HG03520 (cell line): Measurements from ENCODE around the gene CNTNAP2.

Experiments used
- ATAC-seq: cut with Tn5 transposase; IDR thresholded peaks from one replicate; pipeline ENCODE4 v1.9.1; 2021; ENCODE audit warnings: mild to moderate bottlenecking, moderate library complexity; ENCODE audit not compliant: unreplicated experiment

The CNTNAP2 gene

DNA sequence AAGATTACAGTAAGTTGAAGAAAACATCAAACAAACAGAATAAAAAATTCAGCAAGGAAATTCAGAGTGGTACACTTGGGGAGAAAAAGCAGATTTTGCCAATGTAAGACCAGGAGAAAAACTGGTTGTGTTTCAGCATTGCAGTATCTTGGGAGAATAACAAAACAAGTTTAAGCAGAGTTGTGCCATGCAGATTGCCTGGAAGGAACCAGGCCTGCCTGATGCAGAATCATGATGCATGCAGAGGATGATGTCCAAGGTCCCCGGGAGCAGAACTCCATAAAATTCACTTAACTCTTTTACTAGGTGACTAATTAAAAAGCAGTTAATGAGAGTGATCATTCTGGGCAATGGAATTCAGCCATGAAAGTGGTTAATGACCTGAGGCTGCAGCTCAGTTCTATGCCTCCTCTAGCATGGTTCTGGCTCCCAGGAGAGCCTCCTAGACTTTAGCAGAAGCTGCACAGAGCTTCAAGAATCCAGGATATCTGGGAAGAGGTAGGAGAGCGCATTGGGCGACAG lies 2094.3 kb downstream of the CNTNAP2 start:
- no peak for ATAC-seq

- no peak for ATAC-seq
Measured at GRCh38 chr7:148211740-148212151, 2095.1 kb downstream of the CNTNAP2 start.

GRCh38 chr7:148212731-148213130 lies 2096.1 kb downstream of the CNTNAP2 start:
- ATAC-seq: no peak

DNA sequence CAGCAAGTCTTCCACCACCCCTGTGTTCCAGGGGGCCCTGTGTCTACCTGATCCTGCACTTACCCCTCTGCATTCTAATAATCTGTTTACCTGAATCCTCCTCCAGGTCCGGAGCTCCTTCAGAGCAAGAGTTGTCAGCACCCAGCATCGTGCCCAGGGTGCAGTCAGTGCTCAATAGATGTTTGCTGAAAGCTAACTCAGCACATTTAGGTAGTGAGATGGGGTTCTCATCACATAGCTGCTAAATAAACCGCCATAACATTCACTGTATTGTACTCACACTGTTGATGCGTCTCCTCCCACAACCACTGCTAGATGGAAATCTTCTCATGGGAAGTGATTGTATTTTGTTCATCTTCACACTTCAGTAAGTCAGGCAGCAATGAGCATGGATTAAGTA lies 2097.5 kb downstream of the CNTNAP2 start:
- no peak for ATAC-seq

GRCh38 chr7:148218603-148219002 lies 2102.0 kb downstream of the CNTNAP2 start:
- peak; percentile 63 for ATAC-seq

DNA sequence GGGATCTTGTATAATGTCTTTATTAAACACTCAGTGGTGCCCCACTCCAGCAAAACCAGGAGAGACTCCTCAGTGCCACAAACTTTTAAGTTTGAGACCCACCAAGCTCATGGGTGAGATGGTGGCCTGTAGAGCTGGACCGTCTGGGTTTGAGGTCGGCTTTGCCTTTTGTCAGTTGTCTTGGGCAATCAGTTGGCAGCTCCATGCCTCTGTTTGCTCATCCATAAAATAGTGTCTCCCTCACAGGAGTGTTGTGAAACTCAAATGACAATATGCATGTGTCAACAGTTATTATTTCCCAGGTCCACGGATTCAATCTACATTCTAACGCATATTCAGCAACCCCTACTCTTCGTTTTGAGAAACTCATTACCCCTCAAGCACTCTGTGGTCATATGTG lies 2106.1 kb downstream of the CNTNAP2 start:
- ATAC-seq: no peak

DNA sequence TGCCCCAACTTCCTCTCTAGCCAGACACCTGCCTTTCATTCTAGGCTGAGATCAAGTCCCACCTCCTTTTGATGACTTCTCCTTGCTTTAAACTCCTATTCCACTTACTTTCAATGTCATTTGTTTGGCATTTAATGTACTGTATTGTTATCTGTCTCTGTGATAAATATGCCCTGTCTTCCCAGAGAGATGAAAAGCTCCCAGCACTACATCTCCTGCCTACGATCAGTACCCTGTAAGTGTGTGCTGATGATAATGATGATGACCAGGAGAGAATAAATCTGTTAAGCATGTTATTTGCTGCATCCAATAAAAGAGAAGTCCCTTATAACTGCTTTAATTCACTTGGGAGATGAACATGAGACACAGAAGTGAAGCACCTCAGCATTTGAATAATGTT lies 2106.6 kb downstream of the CNTNAP2 start:
- ATAC-seq: no peak

- no peak for ATAC-seq
Measured at GRCh38 chr7:148223738-148224137, 2107.1 kb downstream of the CNTNAP2 start.

DNA sequence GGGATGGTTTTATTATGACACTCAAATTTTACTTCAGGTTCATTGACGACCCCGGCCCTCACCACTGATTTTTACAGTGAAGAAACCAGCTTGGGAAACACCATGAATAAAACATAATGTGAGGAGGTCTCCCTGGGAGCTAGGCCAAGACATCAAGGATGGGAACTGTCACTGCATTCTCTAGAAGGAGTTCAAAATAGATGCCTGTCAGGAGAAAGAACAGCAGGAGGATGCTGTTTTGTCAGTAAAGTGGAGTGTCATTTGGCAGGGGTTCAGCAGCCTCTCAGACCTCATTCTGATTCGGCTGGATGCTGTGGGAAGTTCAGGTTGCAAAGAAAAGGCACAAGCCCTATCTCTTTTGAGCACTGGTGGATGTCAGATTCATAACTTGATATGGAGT lies 2113.7 kb downstream of the CNTNAP2 start:
- ATAC-seq: no peak

DNA sequence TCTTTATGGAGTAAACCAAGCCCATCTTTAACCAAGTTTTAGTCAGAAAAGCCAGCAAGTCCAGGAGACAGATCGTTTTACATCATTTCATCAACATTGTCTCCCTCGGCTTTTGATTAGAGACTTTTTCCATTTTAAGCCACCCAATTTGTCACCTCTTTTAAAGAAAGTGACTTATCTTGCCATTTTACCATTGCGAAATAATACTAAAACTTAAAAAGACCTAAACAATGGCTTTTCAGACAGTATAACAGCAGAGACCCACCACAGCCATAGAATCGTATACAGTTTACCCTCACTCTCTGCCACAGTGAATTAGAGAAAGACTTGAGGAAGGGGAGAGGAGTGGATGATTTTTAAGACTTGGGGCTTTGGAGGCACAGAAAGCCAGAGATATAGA lies 2114.3 kb downstream of the CNTNAP2 start:
- no peak for ATAC-seq

- no peak for ATAC-seq
Measured at GRCh38 chr7:148232784-148233183, 2116.2 kb downstream of the CNTNAP2 start.

GRCh38 chr7:148234715-148235114 lies 2118.1 kb downstream of the CNTNAP2 start:
- ATAC-seq: no peak

GRCh38 chr7:148238761-148239325 lies 2122.2 kb downstream of the CNTNAP2 start:
- no peak for ATAC-seq

DNA sequence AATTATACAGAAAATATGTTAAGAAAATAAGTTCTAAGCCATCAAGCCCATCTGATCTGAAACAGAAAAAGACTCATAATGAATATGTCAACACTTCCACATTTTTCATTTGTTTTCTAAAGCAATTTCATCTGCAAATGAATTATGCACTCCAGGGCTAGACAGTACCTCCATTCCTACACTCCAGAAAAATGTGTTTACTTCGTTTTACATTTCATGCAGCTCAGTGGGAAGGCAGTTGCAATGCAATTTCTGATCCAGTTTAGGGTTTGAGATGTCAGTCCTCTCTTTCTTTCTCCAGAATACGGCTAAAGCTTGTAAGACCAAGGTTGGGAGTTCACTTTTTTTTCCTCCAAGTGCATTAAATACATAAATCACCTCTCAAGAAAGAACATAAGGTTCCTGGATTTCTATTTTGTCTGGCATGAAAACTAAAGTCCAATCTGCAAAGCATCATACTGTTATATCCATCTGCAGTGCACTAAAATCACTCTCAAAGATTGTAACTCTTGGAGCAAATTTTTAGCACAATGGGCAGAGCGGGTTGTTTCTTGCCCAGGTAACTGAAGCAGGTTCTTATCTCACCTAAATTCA lies 2125.2 kb downstream of the CNTNAP2 start:
- ATAC-seq: peak; percentile 11

GRCh38 chr7:148242294-148242821 lies 2125.8 kb downstream of the CNTNAP2 start:
- ATAC-seq: peak; percentile 96

GRCh38 chr7:148245381-148245780 lies 2128.8 kb downstream of the CNTNAP2 start:
- no peak for ATAC-seq

GRCh38 chr7:148253629-148254028 lies 2137.0 kb downstream of the CNTNAP2 start:
- ATAC-seq: peak; percentile 97

GRCh38 chr7:148255333-148255732 lies 2138.7 kb downstream of the CNTNAP2 start:
- ATAC-seq: no peak

DNA sequence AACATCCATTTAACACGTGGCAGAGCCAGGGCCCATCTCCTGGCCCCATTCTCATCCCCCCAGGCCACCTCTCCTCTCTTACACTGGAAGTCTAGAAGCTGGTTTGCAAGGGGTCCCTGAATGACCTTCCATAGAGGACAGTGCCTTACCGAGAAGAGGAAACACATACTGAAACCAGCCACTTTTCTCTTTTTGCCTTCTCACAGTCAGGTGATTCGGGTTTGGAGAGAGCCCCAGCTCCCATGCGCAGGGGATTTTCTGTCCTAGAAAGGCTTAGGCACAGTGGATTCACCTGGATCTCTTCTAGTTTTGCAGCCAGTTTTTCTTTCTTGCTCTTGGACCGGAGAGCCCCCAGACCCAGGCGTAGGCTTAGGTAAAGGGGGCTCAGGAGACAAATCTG lies 2139.8 kb downstream of the CNTNAP2 start:
- no peak for ATAC-seq

DNA sequence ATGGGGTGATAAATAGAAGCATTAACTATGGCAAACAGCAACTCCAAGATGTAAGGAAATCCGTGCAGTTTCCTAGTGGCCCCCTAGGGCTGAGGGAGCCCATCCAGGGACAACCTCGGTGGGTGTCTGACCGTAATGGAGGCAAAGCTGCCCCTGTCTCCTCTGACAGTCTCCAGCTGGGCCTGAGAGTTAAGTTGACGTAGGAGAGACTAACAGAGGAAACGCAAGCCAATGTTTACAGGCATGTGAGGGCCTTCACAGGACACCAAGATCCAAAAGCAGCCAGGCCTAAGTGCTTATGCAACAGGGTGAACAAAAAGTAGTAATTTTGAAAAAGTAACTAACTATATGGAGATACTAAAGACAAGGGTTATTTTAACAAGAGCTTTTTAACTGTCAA lies 2144.0 kb downstream of the CNTNAP2 start:
- no peak for ATAC-seq

DNA sequence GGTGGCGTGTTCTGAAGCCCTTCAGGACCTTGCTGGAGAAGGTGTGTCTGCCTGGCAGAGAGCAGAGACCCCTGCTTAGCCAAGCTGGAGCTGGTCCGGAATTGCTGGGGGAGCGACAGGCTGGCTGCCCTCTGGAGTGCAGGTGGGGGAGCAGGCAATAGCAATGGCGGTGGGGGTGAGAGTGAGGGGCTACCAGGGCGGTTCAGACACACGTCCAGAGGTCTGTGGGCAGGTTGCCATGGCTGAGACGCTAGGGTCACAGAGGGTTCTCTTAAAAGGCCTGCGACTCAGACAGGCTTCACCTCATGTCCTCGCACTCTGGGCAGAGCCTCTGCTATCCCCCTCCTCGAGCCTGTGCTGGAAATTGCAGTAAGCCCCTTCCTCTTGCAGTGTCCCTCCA lies 2144.9 kb downstream of the CNTNAP2 start:
- ATAC-seq: no peak

- peak; percentile 5 for ATAC-seq
Measured at GRCh38 chr7:148261996-148262688, 2145.5 kb downstream of the CNTNAP2 start.
